HT-29 (cell line): ENCODE data around the gene NFKB1. TPM values are rescaled to one million over a fixed set of nuclear protein-coding genes. Genes with fewer than 3 reads are reported as not detected.
"Not testable (repeated sequence)": the region's sequence is repeated elsewhere in the genome, so short reads cannot be mapped to it uniquely, and the experiment has no call there.

ENCODE experiments used
- DNase-seq: peaks from one replicate; pipeline ENCODE4 v3.0.0-alpha.2; 2015; ENCODE audit warnings: low spot score
- total RNA-seq: library from RNA; depleted of rRNA; stranded (reverse); fragments of >200 nt; shearing (Covaris generic); gene quantifications from 2 replicates; pipeline ENCODE4 v1.2.3, GENCODE V29; 2014

NFKB1 gene
- total RNA-seq, 1 experiment from 2014 or later: 21.2 TPM

DNA sequence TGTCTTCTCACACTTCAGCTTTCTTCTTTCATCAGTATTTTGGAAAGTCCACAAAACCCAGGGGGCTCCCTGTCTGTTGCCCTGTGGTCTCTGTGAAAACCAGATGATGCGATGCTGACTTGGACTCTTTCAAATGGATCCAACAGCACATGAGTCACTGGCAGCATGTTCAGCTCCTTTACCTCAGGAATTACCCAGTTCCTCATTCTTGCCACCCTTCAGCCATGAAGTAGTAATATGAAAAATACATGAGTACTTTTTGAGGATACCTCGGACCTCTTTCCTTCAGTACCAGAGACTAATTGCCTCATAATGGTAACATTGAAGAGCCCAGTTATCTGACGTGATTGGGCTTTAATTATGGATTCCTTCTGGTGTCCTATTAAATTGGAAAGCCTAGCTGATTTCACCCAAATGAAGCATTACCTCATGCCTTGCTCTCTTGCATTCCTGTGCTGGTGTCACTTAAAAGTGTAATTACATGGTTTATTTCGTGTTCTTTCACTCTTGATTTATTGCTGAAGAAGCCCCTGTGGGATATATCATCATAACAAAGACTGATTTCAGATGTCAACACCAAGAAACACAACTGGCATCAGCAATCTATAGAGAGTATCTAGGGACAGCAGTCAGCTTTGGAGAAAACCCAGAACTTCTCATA, 63.4 kb downstream of the NFKB1 start:
- DNase-seq: no peak

DNA sequence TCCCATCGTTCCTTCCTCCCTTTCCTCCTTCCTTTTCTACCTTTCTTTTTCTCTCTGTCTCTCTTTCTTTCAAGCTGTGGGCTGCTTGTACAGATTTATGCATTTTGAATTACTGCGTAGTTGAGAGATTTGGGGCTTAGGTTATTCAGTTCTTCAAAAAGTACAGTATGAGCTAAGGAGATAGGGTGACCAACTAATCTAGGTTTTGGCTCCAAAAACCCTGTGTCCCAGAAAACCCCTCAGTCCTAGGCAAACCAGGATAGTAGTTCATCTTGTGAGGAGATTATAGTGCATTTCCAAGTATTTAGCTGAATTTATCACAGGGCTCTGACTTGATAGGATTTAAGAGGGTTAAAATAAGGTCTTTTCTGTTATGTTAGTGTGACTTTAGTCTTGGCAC, 64.5 kb downstream of the NFKB1 start:
- DNase-seq: no peak

DNA sequence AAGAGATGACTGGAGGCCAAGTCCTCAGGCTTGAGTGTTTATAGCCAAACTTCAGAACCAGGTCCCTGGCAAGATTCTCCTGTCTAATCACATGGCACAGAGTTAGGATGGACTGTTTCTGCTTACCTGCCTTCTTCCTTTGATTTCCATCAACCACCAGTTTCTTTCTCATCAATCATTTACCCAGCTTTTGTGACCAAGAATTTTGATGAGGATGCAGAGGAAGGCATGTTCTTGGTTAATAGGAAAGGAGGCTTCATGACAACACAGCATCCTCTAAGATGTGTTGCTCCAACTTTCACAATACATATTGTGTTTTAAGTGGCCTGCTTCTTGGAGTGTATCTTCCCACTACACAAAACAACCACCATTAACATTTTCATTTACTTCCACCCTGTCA, 65.3 kb downstream of the NFKB1 start:
- no peak for DNase-seq

DNA sequence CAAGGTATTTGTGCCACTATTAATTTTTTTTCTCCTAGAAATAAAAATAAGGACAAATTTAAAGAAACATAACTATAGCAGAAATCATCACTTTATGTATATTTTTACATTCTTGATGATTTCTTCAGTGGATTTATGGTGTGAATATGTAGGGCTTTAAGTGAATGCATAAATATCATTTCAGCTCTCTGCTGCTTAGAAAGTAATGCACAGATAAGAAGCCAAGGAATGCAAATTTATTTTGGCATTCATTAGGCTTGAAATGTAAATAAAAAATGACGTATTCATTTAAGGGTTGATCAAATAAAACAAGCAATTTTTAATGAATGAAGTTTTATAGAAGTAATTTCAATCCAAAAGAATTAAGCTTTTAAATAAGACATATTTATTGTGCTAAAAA, 66.3 kb downstream of the NFKB1 start:
- no peak for DNase-seq

DNA sequence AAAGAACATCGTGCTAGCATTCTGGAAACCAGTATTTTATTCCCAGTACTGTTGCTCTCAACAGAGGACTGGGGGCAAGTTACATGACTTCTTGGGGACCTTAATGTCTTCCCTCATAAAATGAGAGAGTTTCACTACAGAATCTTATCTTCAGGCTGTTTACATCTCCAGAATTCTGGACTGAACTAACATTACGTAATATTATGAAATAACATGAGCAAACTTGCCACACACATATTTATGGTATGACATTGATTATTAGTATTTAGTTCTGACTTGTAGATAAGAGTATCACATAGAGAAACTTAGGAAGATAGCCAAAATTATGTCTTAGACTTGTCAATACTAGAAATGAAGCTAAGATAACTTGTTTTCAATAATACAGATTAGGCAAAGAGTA, 68.0 kb downstream of the NFKB1 start:
- no peak for DNase-seq

DNA sequence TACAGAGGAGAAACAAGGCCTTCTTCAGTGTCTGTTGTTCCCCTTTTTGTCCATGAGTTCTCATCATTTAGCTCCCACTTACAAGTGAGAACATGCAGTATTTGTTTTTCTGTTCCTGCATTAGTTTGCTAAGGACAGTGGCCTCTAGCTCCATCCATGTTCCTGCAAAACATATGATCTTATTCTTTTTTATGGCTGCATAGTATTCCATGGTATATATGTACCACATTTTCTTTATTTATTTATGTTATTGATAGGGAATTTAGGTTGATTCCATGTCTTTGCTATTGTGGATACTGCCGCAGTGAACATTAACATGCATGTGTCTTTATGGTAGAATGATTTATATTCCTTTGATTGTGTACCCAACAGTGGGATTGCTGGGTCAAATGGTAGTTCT, 69.1 kb downstream of the NFKB1 start:
- DNase-seq: not testable (repeated sequence)

DNA sequence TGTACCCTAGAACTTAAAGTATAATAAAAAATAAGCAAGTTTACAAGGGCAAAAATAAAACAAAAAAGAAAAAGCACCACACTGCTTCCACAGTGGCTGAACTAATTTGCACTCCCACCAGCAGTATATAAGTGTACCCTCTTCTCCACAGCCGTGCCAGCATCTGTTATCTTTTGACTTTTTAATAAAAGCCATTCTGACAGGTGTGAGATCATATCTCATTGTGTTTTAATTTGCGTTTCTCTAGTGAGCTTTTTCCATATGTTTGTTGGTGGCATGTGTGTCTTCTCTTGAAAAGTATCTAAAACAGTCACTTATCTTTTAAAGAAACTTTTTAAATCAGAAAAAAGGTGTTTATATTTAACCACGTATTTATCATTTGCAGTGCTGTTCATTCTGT, 71.3 kb downstream of the NFKB1 start:
- no peak for DNase-seq

DNA sequence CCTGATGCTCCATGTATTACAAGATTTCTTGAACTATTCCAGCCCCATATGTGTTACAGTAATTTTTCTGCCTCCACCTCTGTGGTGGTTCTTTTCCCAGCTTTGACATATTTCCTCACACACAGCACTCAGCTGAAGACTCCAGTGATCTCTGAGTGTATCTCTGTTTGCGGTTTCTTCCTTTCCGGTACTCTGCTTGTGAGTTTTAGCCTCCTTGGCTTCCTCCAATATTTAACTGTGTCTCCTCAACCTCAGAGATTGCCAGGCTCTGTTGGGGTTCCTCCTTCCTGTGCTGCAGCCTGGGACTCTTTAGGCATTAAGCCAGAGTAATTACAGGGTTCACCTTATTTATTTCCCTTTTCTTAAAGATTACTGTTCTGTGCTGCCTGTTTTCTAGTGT, 73.2 kb downstream of the NFKB1 start:
- peak; percentile 6 for DNase-seq

DNA sequence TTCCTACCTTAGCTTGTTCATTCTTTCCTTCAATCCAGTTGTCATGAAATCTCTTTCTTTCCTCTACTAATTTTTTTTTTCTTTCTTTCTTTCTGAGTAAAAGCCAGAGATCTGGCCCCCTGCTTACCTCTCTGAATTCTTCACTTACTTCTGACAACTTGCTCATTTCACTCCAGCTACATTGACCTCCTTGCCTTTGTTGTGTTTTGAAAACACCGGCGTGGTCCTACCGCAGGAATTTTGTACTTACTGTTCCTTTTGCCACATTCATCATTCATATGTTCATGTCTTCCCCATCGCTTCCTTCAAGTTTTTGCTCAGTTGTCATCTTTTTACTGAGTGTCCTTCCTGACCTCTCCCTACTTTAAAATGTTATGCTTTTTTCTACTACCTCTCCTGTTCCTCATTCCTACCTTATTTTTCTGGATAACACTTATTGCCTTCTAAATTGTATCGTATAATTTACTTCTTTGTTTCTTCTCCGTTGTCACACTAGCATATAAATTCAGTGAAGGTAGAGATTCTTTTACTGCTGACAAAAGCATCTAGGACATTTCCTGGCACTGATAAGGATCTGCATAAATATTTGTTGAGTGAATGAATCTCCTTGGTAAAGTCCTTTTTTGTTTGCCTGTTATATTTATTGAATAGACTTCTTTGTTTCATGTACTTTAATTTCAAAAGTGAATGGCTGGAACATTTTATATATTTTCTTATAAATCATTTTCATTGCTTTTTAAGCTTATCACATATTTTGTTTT, 74.4 kb downstream of the NFKB1 start:
- DNase-seq: peak; percentile 62

DNA sequence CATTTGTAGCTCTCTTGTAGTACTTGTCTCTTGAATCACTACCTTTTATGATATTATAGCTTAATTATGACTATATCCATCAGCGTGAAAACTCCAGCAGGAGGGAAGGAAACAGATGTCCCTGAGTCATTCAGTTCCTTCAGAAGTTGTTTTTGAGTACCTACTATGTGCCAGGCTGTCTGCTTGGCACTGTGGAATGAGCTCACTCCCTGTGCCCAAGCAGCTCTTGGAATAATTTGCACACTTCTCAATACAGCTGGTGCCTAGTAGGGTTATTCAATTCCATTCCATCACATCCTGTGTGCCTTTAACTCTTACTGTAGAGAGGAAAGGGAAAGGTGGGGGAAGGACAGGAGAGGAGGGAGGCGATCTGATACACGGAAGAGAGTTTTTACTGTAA, 77.1 kb downstream of the NFKB1 start:
- no peak for DNase-seq

DNA sequence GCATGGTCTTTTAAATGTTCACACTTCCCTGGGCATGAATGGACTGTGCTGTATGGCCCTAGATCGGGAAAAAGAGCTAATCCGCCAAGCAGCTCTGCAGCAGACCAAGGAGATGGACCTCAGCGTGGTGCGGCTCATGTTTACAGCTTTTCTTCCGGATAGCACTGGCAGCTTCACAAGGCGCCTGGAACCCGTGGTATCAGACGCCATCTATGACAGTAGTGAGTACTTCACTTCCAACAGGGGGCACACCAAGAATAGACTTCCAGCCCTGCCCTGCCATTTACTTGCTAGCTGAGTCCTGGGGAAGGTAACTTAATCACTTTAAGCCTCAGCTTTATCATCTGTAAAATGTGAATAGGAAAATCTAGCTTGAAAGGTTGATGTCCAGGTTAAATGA, 77.7 kb downstream of the NFKB1 start:
- no peak for DNase-seq

DNA sequence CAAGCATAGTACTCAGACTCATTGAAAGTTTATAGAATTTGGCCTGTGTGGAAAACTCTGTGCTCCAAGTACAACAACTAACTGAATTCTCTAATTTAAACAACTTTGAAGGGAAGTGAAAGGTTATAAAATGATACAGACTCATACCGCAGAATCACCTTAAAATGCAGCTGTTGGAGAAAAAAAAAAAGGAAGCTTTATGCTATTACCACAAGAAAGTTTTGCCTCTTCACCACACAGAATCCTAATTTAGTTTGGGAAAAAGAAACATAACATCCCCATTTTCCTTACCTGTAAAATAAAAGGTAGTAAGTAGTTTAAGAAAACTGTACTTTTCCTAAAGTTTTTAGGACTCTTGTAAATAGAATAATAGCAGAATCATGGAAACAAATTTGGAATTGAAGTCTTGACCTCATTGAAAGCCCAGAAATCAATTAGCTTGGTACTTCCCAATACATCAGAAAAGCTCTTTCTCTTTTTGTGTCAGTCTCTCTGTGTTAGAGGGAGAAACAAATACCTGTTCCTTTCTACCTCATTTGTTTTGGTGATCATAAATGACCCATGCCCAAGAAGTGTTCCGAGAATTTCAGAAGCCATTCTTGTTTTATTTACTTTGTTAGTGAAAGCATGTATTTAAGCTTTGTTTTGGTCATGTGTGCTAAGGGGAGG, 78.8 kb downstream of the NFKB1 start:
- DNase-seq: no peak

DNA sequence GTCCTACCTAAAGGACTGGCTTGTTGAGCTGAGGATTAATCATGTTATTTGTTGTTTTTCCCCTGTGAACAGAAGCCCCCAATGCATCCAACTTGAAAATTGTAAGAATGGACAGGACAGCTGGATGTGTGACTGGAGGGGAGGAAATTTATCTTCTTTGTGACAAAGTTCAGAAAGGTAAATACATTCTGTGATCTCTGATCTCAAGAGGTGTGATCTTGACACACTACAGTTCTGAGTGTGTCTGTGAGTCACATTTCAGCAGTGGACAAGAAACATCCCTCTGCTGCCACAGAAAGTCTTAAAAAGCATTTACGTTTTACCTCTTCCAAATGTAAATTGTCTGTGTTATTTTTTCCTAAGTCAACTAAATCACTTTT, 79.3 kb downstream of the NFKB1 start:
- DNase-seq: no peak

DNA sequence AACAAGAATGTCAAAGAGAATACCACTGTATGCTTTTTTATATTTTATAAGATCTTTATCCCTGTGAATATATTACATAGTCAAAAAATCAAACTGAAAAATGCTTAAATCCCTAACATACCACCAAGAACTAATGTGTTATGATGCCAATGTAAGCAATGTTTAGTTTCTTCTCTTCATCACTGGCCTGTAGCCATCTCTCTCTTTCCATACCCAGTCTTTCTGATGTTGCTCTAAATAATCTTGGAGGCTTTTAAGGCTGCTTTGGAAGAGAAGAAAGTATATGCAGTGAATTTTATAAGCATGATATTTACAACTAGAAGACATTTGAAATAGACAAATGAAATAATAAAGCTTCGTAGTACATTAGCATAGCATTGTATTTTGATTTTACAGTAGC, 82.9 kb downstream of the NFKB1 start:
- DNase-seq: no peak

DNA sequence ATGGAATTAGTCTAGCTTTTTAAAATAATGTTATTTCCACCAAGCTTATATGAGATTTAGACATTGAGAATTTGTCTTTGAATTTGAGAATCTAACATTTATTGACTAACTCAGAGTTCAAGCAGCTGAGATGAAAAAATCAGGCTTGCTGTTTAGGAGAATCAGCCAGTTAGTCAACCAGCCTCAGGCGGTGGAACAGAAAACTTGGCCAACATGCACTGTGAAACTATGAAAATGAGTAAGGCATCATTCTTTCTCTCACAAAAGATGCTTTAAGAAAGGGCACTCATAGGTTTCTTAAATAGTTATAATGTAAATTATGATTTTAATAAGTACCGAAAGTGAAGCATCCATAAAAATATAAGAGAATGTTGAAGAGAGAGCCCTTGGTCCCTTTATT, 84.2 kb downstream of the NFKB1 start:
- DNase-seq: no peak

DNA sequence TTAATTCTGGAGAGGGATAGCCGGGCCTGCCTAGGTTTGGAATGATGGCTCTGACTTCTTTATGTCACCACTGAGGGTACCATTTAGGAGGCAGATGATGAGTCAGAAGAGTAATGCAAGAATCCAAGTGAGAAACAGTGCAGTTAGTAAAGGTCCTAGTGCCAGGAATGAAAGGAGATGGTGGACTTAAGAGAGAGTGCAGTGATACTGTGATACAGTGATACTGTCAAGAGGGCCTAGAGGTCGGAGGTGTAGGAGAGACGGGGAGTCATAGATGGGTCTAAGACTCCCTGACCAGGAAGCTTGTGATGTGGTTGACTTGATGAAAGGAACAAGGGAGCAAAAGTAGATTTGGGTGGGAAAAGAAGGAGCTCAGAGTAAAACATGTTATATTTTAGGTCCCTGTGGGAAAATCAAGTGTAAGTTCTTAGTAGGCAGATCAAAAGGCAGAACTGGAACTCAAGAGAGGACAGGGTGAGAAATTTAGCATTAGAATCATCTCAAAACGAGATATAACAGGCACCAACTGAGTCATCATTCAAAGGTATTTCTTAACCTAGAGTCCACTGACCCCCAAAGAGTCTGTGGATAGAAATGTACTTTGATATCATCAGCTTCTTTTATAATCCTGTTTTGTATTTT, 85.0 kb downstream of the NFKB1 start:
- no peak for DNase-seq

DNA sequence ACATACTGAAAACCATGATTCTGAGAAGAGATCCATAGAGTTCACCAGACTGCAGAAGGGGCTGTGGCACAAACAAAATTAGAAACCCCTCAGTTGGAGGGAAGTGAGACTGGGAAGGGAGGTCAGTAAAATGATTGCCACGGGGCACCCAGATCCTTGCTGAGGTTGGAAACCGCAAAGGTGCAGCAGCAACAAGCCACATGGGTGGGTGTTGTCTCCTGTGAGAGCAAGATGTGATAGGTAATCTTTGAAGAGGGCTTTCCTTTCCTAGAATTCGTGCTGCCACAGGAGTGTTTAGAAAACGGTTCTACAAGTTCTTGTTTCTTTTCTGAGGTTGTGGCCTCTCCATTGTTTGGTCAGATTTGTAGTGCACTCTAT, 85.5 kb downstream of the NFKB1 start:
- no peak for DNase-seq

DNA sequence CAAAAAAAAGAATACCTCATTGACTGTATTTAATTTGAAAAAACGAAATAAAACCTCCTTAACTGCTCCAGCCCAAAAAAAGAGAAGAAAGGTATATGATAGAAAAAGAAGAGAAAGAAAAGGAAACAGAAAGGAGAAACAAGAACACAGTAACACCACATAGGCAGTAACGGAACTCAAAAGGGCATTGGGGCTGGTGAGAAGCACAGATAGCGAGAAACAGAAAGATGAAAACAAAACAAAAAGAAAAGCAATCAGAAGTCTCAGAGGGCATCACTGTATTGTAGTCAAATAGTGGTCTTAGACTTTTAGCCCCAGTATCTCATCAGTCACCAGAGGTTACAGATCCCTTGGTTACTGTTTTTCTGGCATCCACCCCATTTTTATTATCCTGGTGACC, 88.6 kb downstream of the NFKB1 start:
- DNase-seq: no peak

DNA sequence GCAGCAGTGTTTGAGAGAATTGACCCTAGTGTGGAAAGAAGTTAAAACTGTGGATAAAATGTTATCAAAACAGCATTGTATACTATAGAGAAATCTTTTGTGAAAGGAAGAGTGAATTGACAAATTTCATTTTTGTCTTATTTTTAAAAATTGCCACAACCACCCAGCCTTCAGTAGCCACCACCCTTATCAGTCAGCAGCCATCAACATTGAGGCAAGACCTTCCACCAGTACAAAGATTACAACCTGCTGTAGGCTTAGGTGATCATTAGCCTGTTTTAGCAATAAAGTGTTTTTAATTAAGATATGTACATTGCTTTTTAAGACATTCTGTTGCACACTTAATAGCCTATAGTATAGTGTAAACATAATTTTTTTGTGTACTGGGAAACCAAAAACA, 91.1 kb downstream of the NFKB1 start:
- DNase-seq: no peak

DNA sequence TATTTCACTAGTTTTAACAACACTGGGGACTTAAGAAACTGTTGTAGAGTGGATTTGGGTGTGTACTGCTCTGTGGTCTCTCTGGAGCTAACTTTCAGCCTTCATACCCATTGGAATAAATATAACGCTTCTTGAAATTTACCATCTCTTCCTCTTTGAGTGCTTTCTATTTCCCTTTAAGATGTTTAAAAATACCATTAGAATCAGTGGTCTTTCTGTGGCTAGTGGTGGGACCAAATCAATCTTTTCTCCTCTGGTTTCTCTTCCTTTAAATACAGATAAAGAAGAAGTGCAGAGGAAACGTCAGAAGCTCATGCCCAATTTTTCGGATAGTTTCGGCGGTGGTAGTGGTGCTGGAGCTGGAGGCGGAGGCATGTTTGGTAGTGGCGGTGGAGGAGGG, 92.0 kb downstream of the NFKB1 start:
- DNase-seq: no peak

DNA sequence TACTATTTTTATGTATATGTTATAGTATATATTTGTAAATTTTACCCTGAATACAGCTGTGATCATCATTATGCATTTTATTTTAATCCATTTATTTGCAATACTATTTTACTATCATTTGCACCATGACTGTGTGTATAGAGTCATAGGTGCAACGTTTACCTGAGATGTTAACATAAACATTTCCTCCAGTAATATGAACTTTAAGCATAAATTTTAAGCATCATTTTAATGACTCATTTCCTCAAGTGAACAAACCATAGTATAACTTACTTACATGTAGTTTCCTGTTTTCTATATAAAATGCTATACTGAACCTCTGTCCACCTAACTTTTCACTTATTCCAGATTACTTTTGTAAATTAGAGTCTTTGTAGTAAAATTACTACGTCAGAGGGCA, 92.8 kb downstream of the NFKB1 start:
- no peak for DNase-seq

DNA sequence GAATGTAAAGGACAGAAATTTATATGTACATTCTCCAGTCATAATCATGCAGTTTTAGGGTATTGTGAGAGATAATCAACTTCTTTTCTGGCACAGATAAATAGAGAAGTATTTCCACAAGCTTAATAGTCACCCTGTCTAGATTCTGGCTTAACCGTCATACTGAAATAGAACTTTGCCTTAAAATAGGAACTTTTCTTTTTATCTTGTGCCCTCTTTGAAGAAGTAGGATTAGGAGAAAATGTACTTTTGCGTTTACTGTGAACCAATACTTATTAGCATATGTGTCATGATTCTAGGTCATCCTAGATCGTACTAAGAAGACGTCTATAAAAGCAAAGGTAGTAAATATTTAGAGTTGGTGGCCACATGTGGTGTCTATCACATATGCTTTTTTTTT, 95.4 kb downstream of the NFKB1 start:
- DNase-seq: no peak
